SU-DHL-6 (cell line): ENCODE data around the gene MARVELD1.

ENCODE experiments used
- H2AFZ ChIP-seq: fragments of 200-600 bp; sonication (generic); 2 replicates; pipeline ENCODE4 v1.6.1; 2014; ENCODE audit warnings: low read depth, mild to moderate bottlenecking, moderate library complexity, mixed read lengths, antibody characterized with exemption, low read length; ENCODE audit not compliant: severe bottlenecking
- H3F3A ChIP-seq: fragments of 200-600 bp; shearing (Covaris generic); 2 replicates; pipeline ENCODE4 v1.6.0; 2016; ENCODE audit warnings: antibody characterized with exemption, mild to moderate bottlenecking; ENCODE audit not compliant: insufficient read depth
- H3K27ac ChIP-seq: fragments of 200-600 bp; sonication (generic); 2 replicates; pipeline ENCODE4 v1.5.1; 2016; ENCODE audit warnings: low read depth, mild to moderate bottlenecking, low read length, moderate library complexity, mixed read lengths
- H3K27me3 ChIP-seq: fragments of 200-600 bp; sonication (generic), shearing (Covaris generic); 2 replicates; pipeline ENCODE4 v1.6.0; 2014; ENCODE audit warnings: mild to moderate bottlenecking, low read length
- H3K36me3 ChIP-seq: fragments of 200-600 bp; sonication (generic); 2 replicates; pipeline ENCODE4 v1.6.1; 2014; ENCODE audit warnings: mild to moderate bottlenecking, low read length, mixed read lengths
- H3K4me2 ChIP-seq: fragments of 300-600, 200-600 bp; shearing (Covaris generic), sonication (generic); 2 replicates; pipeline ENCODE4 v1.6.0; 2014; ENCODE audit warnings: low read length, low read depth, mild to moderate bottlenecking; ENCODE audit not compliant: poor library complexity, severe bottlenecking
- H3K4me3 ChIP-seq: fragments of 200-600 bp; sonication (generic); 2 replicates; pipeline ENCODE4 v1.5.1; 2014; ENCODE audit warnings: antibody characterized with exemption, low read length, mild to moderate bottlenecking, mixed read lengths; ENCODE audit not compliant: insufficient read depth, poor library complexity, severe bottlenecking
- H3K79me2 ChIP-seq: fragments of 200-600 bp; sonication (generic); 2 replicates; pipeline ENCODE4 v1.6.1; 2014; ENCODE audit warnings: mild to moderate bottlenecking, low read length, moderate library complexity; ENCODE audit not compliant: insufficient read depth
- H3K9ac ChIP-seq: fragments of 200-600 bp; sonication (generic); 2 replicates; pipeline ENCODE4 v1.7.0; 2014; ENCODE audit warnings: mild to moderate bottlenecking, low read length
- H3K9me2 ChIP-seq: fragments of 200-600 bp; sonication (generic); replicated peaks from 2 replicates; pipeline ENCODE4 v1.6.1; 2014; ENCODE audit warnings: low read length; ENCODE audit not compliant: insufficient read depth
- H3K9me3 ChIP-seq: fragments of 200-600 bp; sonication (generic); 2 replicates; pipeline ENCODE4 v1.6.1; 2014; ENCODE audit warnings: low read length, mixed read lengths; ENCODE audit not compliant: insufficient read depth
- H4K20me1 ChIP-seq: fragments of 200-600 bp; sonication (generic); 2 replicates; pipeline ENCODE4 v1.6.1; 2014; ENCODE audit warnings: low read depth, mild to moderate bottlenecking, antibody characterized with exemption, low read length, moderate library complexity, mixed read lengths
- CTCF ChIP-seq: fragments of 200-600 bp; sonication (generic); IDR thresholded peaks from one replicate; pipeline ENCODE4 v1.5.1; 2017; ENCODE audit warnings: antibody characterized with exemption, mild to moderate bottlenecking, low read length, moderate library complexity; ENCODE audit not compliant: insufficient read depth, poor library complexity, severe bottlenecking
- EZH2phosphoT487 ChIP-seq: fragments of 200-600 bp; sonication (generic), shearing (Covaris generic); conservative IDR thresholded peaks from 2 replicates; pipeline ENCODE4 v1.6.1; 2018; ENCODE audit warnings: mild to moderate bottlenecking, antibody characterized with exemption, low read length, moderate library complexity, mixed read lengths

The MARVELD1 gene

DNA sequence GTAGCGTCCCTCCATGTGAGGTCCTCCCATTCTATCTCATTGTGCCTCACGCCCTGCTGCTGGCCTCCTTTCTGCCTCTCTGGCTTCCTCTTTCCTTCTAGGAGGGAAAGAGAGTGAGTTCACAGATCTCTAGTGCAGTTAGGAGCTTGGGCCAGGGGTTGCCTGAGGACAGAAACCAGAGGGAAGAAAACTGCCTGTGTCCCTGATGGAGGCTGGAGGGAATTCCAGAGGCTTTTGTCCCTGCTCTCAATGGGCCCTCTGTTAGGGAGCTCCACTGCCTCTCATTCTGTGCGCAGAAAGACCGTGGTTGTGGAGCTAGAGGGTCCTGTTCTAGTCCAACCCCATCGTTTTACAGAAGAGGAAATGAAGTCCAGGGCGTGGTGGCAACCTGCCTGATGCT, 4.6 kb downstream of the MARVELD1 start:
- no peaks in the 10 kb centered on the region for H3K9me2 ChIP-seq
- no peaks in the 10 kb centered on the region for H3K79me2 ChIP-seq
- H3K9me3 ChIP-seq, result no peaks in the 10 kb centered on the region
- no peak overlapping the region for H3K4me2 ChIP-seq
- H3K36me3 ChIP-seq, result no peaks in the 10 kb centered on the region
- H3F3A ChIP-seq, result no peaks in the 10 kb centered on the region
- no peak overlapping the region for H3K4me3 ChIP-seq
- H3K9ac ChIP-seq, result no peak overlapping the region
- TF ChIP-seq CTCF, result no peak
- no peak for TF ChIP-seq EZH2phosphoT487
- H4K20me1 ChIP-seq, result no peaks in the 10 kb centered on the region
- no peaks in the 10 kb centered on the region for H3K27me3 ChIP-seq
- no peak overlapping the region for H2AFZ ChIP-seq
- H3K27ac ChIP-seq, result no peak overlapping the region

GRCh38 chr10:97718659-97719142, 5.2 kb downstream of the MARVELD1 start:
- Histone ChIP-seq H4K20me1 (no peaks in the 10 kb centered on the region), H3K4me3 (no peak overlapping the region), H3K9ac (no peak overlapping the region), H3K4me2 (no peak overlapping the region), H2AFZ (no peak overlapping the region), H3K27me3 (no peaks in the 10 kb centered on the region), H3K79me2 (no peaks in the 10 kb centered on the region), H3K27ac (no peak overlapping the region), H3K36me3 (no peaks in the 10 kb centered on the region), H3K9me3 (no peaks in the 10 kb centered on the region), H3K9me2 (no peaks in the 10 kb centered on the region), H3F3A (no peaks in the 10 kb centered on the region)
- no peak for TF ChIP-seq CTCF
- TF ChIP-seq EZH2phosphoT487, result no peak

- H3K9ac ChIP-seq, result no peak overlapping the region
- H3K79me2 ChIP-seq, result no peaks in the 10 kb centered on the region
- no peak for TF ChIP-seq CTCF
- no peak for TF ChIP-seq EZH2phosphoT487
- H3K36me3 ChIP-seq, result no peaks in the 10 kb centered on the region
- no peaks in the 10 kb centered on the region for H3F3A ChIP-seq
- no peaks in the 10 kb centered on the region for H3K9me3 ChIP-seq
- H3K4me3 ChIP-seq, result no peak overlapping the region
- no peaks in the 10 kb centered on the region for H3K27me3 ChIP-seq
- H3K4me2 ChIP-seq, result no peak overlapping the region
- no peak overlapping the region for H3K27ac ChIP-seq
- H2AFZ ChIP-seq, result no peak overlapping the region
- no peaks in the 10 kb centered on the region for H4K20me1 ChIP-seq
- H3K9me2 ChIP-seq, result no peaks in the 10 kb centered on the region
Measured at GRCh38 chr10:97719602-97720001, 6.1 kb downstream of the MARVELD1 start.
